Lower lobe of right lung (tissue), 2 donors: ENCODE data around the gene C1orf21. TPM values are rescaled to one million over a fixed set of nuclear protein-coding genes. Genes with fewer than 3 reads are reported as not detected.

Experiments used
- ATAC-seq, 2 donors: fragments of 200-7000 bp; cut with Tn5 transposase; one replicate each; pipeline ENCODE4 v1.9.1; 2020 to 2022; ENCODE audit warnings: mild to moderate bottlenecking in 2 of 2, moderate library complexity in 2 of 2
- DNase-seq: peaks from one replicate; pipeline ENCODE4 v3.0.0-alpha.2; 2020
- H3K27ac ChIP-seq: fragments of 200-600 bp; one replicate; pipeline ENCODE4 v1.8.0; 2022
- H3K27me3 ChIP-seq: fragments of 200-600 bp; one replicate; pipeline ENCODE4 v1.8.0; 2022; ENCODE audit warnings: low read depth
- H3K36me3 ChIP-seq: fragments of 200-600 bp; one replicate; pipeline ENCODE4 v1.8.0; 2022; ENCODE audit warnings: mild to moderate bottlenecking
- H3K4me1 ChIP-seq: fragments of 200-600 bp; one replicate; pipeline ENCODE4 v1.8.0; 2022
- H3K4me3 ChIP-seq: fragments of 200-600 bp; one replicate; pipeline ENCODE4 v1.8.0; 2022; ENCODE audit warnings: mild to moderate bottlenecking
- H3K9me3 ChIP-seq: fragments of 200-600 bp; one replicate; pipeline ENCODE4 v1.8.0; 2022
- intact Hi-C: fragments of 100-400 bp; cut with DNase I; formaldehyde crosslinking; loops from one replicate; pipeline ENCODE4 v1.11.0; 2022
- total RNA-seq: library from RNA; stranded (reverse); fragmentation: NEBNext Ultra II Directional; extraction: Animal tissue kit (Norgen Biotek cat#: 25700); gene quantifications from one replicate; pipeline ENCODE4 v1.2.1, GENCODE V29; 2021
- TF ChIP-seq, protein P1 (sequence below): fragments of 200-600 bp; IDR thresholded peaks from one replicate; pipeline ENCODE4 v1.8.0; 2022; ENCODE audit warnings: antibody characterized with exemption, mild to moderate bottlenecking
- donor health status: DM: no; HTN: yes; CAD: no; lungs with severe emphysema.

Gene C1orf21
- total RNA-seq, 1 donor from 2014 or later = 70.8 TPM

- DNase-seq = no peak
- intact Hi-C loops = no loop called here
- TF ChIP-seq, protein P1, sequence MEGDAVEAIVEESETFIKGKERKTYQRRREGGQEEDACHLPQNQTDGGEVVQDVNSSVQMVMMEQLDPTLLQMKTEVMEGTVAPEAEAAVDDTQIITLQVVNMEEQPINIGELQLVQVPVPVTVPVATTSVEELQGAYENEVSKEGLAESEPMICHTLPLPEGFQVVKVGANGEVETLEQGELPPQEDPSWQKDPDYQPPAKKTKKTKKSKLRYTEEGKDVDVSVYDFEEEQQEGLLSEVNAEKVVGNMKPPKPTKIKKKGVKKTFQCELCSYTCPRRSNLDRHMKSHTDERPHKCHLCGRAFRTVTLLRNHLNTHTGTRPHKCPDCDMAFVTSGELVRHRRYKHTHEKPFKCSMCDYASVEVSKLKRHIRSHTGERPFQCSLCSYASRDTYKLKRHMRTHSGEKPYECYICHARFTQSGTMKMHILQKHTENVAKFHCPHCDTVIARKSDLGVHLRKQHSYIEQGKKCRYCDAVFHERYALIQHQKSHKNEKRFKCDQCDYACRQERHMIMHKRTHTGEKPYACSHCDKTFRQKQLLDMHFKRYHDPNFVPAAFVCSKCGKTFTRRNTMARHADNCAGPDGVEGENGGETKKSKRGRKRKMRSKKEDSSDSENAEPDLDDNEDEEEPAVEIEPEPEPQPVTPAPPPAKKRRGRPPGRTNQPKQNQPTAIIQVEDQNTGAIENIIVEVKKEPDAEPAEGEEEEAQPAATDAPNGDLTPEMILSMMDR = no peak
Observed at GRCh38 chr1:184354719-184355118, 32.1 kb upstream of the C1orf21 start.

DNA sequence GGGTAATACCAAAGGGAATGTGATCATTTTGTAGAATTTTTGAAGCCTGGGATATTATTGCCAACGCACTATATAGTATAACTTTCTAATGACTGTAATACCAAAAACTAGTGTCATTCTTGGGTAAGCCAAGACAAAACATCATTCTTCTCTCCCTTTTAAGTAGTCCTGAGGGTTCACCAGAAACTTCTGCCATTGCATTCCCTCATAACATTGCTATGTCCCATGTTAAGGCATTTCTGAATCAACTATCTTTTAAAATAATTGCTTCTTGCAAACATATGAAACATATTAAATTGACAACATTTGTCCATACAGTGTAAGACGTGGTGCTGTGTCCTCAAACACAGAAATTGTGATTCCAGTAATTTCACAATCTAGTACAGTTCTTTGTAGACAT lies 29.9 kb upstream of the C1orf21 start:
- Histone ChIP-seq H3K4me1 (no peaks in the 10 kb centered on the region), H3K9me3 (no peaks in the 10 kb centered on the region), H3K27ac (no peak overlapping the region), H3K36me3 (no peaks in the 10 kb centered on the region), H3K4me3 (no peak overlapping the region), H3K27me3 (no peaks in the 10 kb centered on the region)
- no peak for ATAC-seq
- DNase-seq = no peak
- intact Hi-C loops = no loop called here
- TF ChIP-seq, protein P1 = no peak

More at GRCh38 chr1:184354719-184355118, 32.1 kb upstream of the C1orf21 start:
- no peaks in the 10 kb centered on the region for H3K27me3 ChIP-seq
- no peak overlapping the region for H3K4me3 ChIP-seq
- no peaks in the 10 kb centered on the region for H3K9me3 ChIP-seq
- no peaks in the 10 kb centered on the region for H3K4me1 ChIP-seq
- no peak overlapping the region for H3K27ac ChIP-seq
- no peak for ATAC-seq
- no peaks in the 10 kb centered on the region for H3K36me3 ChIP-seq

- Histone ChIP-seq H3K4me1 (no peaks in the 10 kb centered on the region), H3K27me3 (no peaks in the 10 kb centered on the region), H3K4me3 (no peak overlapping the region), H3K27ac (no peak overlapping the region), H3K9me3 (no peaks in the 10 kb centered on the region), H3K36me3 (no peaks in the 10 kb centered on the region)
- no peak for ATAC-seq
- intact Hi-C loops = no loop called here
- TF ChIP-seq, protein P1 = no peak
- DNase-seq = no peak
Observed at GRCh38 chr1:184358256-184358655, 28.6 kb upstream of the C1orf21 start.

DNA sequence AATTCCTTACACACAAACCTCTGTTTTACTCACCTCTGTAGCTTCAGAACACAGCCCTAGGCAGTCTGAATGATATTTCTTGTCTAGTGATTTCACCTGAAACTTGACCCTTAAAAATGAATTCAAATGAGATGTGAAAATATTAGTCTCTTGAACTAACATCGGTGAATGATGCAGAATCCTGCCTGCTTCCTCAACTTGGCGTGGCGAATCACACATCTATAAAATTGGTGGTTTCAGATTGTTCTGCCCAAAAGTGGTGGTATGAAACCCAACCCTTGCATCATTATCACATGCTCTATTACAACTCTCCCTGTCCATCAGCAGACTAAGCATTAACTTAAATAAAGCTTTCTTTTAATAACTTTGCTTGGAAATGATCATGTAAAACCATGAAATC lies 26.9 kb upstream of the C1orf21 start:
- DNase-seq = no peak
- intact Hi-C loops = no loop called here
- H3K4me3 ChIP-seq = no peak overlapping the region
- ATAC-seq = no peak
- no peaks in the 10 kb centered on the region for H3K4me1 ChIP-seq
- no peaks in the 10 kb centered on the region for H3K9me3 ChIP-seq
- no peak overlapping the region for H3K27ac ChIP-seq
- H3K36me3 ChIP-seq = no peaks in the 10 kb centered on the region
- H3K27me3 ChIP-seq = no peaks in the 10 kb centered on the region
- TF ChIP-seq, protein P1 = no peak

GRCh38 chr1:184362876-184363275 lies 24.0 kb upstream of the C1orf21 start:
- Histone ChIP-seq H3K4me1 (no peaks in the 10 kb centered on the region), H3K9me3 (no peaks in the 10 kb centered on the region), H3K36me3 (no peaks in the 10 kb centered on the region), H3K27me3 (no peaks in the 10 kb centered on the region), H3K4me3 (no peak overlapping the region), H3K27ac (no peak overlapping the region)
- ATAC-seq (no peak), DNase-seq (no peak)
- intact Hi-C loops = no loop called here
- TF ChIP-seq, protein P1 = no peak

- H3K27ac ChIP-seq = no peak overlapping the region
- no peak overlapping the region for H3K4me3 ChIP-seq
- no peaks in the 10 kb centered on the region for H3K27me3 ChIP-seq
- no peak for DNase-seq
- no peaks in the 10 kb centered on the region for H3K4me1 ChIP-seq
- no peaks in the 10 kb centered on the region for H3K9me3 ChIP-seq
- TF ChIP-seq, protein P1 = no peak
- ATAC-seq = no peak
- intact Hi-C loops = no loop called here
- H3K36me3 ChIP-seq = no peaks in the 10 kb centered on the region
Observed at GRCh38 chr1:184365699-184366098, 21.1 kb upstream of the C1orf21 start.
